NCI-H1092 treated with DMSO at 0.1 percent for 48 hours (cell line): ENCODE measurements around the gene ERC2.

Experiments
- DNase-seq: peaks from one replicate; lab custom pipeline; 2025; lab: John Stamatoyannopoulos, UW

ERC2 gene

GRCh38 chr3:55617385-55617784 is 850.9 kb downstream of the ERC2 start:
- DNase-seq = no peak

GRCh38 chr3:55616803-55617202 is 851.5 kb downstream of the ERC2 start:
- no peak for DNase-seq

- no peak for DNase-seq
These were observed 852.5 kb downstream of the ERC2 start for GRCh38 chr3:55615694-55616295.

- no peak for DNase-seq
These were observed 853.1 kb downstream of the ERC2 start for GRCh38 chr3:55615039-55615693.

GRCh38 chr3:55611121-55611520 is 857.1 kb downstream of the ERC2 start:
- DNase-seq = no peak

GRCh38 chr3:55609230-55609827 is 858.9 kb downstream of the ERC2 start:
- DNase-seq = no peak

- no peak for DNase-seq
These were observed 859.8 kb downstream of the ERC2 start for GRCh38 chr3:55608301-55608937.

- DNase-seq = no peak
These were observed 860.4 kb downstream of the ERC2 start for GRCh38 chr3:55607844-55608243.

- DNase-seq = no peak
These were observed 861.1 kb downstream of the ERC2 start for GRCh38 chr3:55607175-55607574.

- no peak for DNase-seq
These were observed 862.6 kb downstream of the ERC2 start for GRCh38 chr3:55605443-55606236.

- DNase-seq = no peak
These were observed 863.4 kb downstream of the ERC2 start for GRCh38 chr3:55604846-55605245.

- DNase-seq = no peak
These were observed 863.9 kb downstream of the ERC2 start for GRCh38 chr3:55604402-55604801.

GRCh38 chr3:55601366-55602080 is 866.7 kb downstream of the ERC2 start:
- DNase-seq = no peak

GRCh38 chr3:55598224-55598623 is 870.0 kb downstream of the ERC2 start:
- no peak for DNase-seq

GRCh38 chr3:55597641-55598040 is 870.6 kb downstream of the ERC2 start:
- no peak for DNase-seq

- DNase-seq = no peak
These were observed 872.1 kb downstream of the ERC2 start for GRCh38 chr3:55596212-55596611.

- DNase-seq = no peak
These were observed 872.8 kb downstream of the ERC2 start for GRCh38 chr3:55595420-55595819.

- no peak for DNase-seq
These were observed 875.7 kb downstream of the ERC2 start for GRCh38 chr3:55592572-55592971.

GRCh38 chr3:55591888-55592287 is 876.4 kb downstream of the ERC2 start:
- DNase-seq = no peak

GRCh38 chr3:55588146-55588765 is 880.0 kb downstream of the ERC2 start:
- no peak for DNase-seq

- no peak for DNase-seq
These were observed 882.4 kb downstream of the ERC2 start for GRCh38 chr3:55585856-55586255.
